ENCODE measurements around the gene CTSH.
"Not testable (repeated sequence)": the region's sequence is repeated elsewhere in the genome, so short reads cannot be mapped to it uniquely, and the experiment has no call there.

CTSH gene

GRCh38 chr15:78921940-78922339 is 22.9 kb downstream of the CTSH start:
- no peak for FAIRE-seq

- FAIRE-seq, result no peak
These were observed 23.3 kb downstream of the CTSH start for GRCh38 chr15:78921517-78921916.

GRCh38 chr15:78917888-78918287 is 27.0 kb downstream of the CTSH start:
- no peak for FAIRE-seq

GRCh38 chr15:78916088-78916487 is 28.8 kb downstream of the CTSH start:
- no peak for FAIRE-seq

GRCh38 chr15:78915341-78916087 is 29.3 kb downstream of the CTSH start:
- FAIRE-seq, result no peak

GRCh38 chr15:78914027-78914764 is 30.6 kb downstream of the CTSH start:
- no peak for FAIRE-seq

GRCh38 chr15:78913012-78913411 is 31.8 kb downstream of the CTSH start:
- FAIRE-seq, result no peak

- no peak for FAIRE-seq
These were observed 32.5 kb downstream of the CTSH start for GRCh38 chr15:78912316-78912715.

GRCh38 chr15:78910271-78910670 is 34.6 kb downstream of the CTSH start:
- no peak for FAIRE-seq

GRCh38 chr15:78909791-78910228 is 35.0 kb downstream of the CTSH start:
- no peak for FAIRE-seq

- no peak for FAIRE-seq
These were observed 35.6 kb downstream of the CTSH start for GRCh38 chr15:78909160-78909695.

GRCh38 chr15:78907577-78907976 is 37.3 kb downstream of the CTSH start:
- no peak for FAIRE-seq

- no peak for FAIRE-seq
These were observed 38.6 kb downstream of the CTSH start for GRCh38 chr15:78906316-78906620.

- FAIRE-seq, result no peak
These were observed 40.1 kb downstream of the CTSH start for GRCh38 chr15:78904599-78905358.

GRCh38 chr15:78902281-78903032 is 42.4 kb downstream of the CTSH start:
- FAIRE-seq, result not testable (repeated sequence)

GRCh38 chr15:78900819-78901533 is 43.9 kb downstream of the CTSH start:
- not testable (repeated sequence) for FAIRE-seq

GRCh38 chr15:78898540-78898939 is 46.3 kb downstream of the CTSH start:
- FAIRE-seq, result no peak

GRCh38 chr15:78895471-78895870 is 49.4 kb downstream of the CTSH start:
- no peak for FAIRE-seq

- FAIRE-seq, result peak; percentile 5
These were observed 51.3 kb downstream of the CTSH start for GRCh38 chr15:78893538-78893937.

GRCh38 chr15:78889000-78889399 is 55.8 kb downstream of the CTSH start:
- no peak for FAIRE-seq

GRCh38 chr15:78881681-78882080 is 63.2 kb downstream of the CTSH start:
- FAIRE-seq, result no peak

- no peak for FAIRE-seq
These were observed 64.0 kb downstream of the CTSH start for GRCh38 chr15:78880813-78881212.
